Loucy (cell line): ENCODE results near the gene CDRT4.

Experiments
- CTCF ChIP-seq: fragments of 200-600 bp; sonication (generic); conservative IDR thresholded peaks from 2 replicates; pipeline ENCODE4 v1.5.1; 2014; ENCODE audit warnings: mild to moderate bottlenecking, antibody characterized with exemption, low read length
- EZH2phosphoT487 ChIP-seq: fragments of 200-600 bp; IDR thresholded peaks from 2 replicates; pipeline ENCODE4 v1.6.1; 2018; ENCODE audit warnings: antibody characterized with exemption, mild to moderate bottlenecking, moderate library complexity, borderline replicate concordance

GRCh38 chr17:15516150-15516549, 48.7 kb upstream of the CDRT4 start:
- TF ChIP-seq CTCF (no peak), EZH2phosphoT487 (no peak)
